ENCODE measurements around the gene RHOBTB3. TPM values are rescaled to one million over a fixed set of nuclear protein-coding genes. Genes with fewer than 3 reads are reported as not detected.
"Not testable (repeated sequence)": the region's sequence is repeated elsewhere in the genome, so short reads cannot be mapped to it uniquely, and the experiment has no call there.

Gene RHOBTB3
- total RNA-seq, 2 donors from 2014 or later = 432 to 444 TPM

DNA sequence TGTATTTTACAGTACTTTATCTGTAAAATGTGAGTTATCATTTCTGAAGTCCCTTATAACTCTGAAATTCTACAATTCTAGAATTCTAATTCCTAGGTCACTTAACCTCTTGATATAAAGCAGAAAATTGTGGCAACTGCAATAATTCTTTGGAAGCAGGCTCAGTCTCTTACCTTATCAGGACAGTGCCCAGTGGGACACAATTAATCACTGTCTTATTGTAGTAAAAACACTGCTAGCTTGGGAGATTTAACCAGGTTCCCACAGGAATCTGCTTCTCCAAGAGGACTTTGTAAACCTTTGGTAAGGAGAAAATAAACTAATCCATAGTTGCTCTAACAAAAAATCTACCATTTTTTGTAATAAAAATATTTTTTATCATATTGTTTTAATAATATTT lies 30.1 kb upstream of the RHOBTB3 start:
- TF ChIP-seq, protein P1, sequence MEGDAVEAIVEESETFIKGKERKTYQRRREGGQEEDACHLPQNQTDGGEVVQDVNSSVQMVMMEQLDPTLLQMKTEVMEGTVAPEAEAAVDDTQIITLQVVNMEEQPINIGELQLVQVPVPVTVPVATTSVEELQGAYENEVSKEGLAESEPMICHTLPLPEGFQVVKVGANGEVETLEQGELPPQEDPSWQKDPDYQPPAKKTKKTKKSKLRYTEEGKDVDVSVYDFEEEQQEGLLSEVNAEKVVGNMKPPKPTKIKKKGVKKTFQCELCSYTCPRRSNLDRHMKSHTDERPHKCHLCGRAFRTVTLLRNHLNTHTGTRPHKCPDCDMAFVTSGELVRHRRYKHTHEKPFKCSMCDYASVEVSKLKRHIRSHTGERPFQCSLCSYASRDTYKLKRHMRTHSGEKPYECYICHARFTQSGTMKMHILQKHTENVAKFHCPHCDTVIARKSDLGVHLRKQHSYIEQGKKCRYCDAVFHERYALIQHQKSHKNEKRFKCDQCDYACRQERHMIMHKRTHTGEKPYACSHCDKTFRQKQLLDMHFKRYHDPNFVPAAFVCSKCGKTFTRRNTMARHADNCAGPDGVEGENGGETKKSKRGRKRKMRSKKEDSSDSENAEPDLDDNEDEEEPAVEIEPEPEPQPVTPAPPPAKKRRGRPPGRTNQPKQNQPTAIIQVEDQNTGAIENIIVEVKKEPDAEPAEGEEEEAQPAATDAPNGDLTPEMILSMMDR (conservative IDR thresholded peaks at IDR 0.05) = no peak
- H3K27ac ChIP-seq (ENCODE audit: low read depth, low read length) = no peak overlapping the region
- Mint-ChIP-seq H3K27me3 (ENCODE audit: insufficient read depth) (no peaks in the 10 kb centered on the region), H3K4me1 (peaks cover 29% of the 10 kb centered on the region), H3K4me3 (no peak overlapping the region), H3K27ac (no peak overlapping the region), H3K9me3 (peaks cover 7% of the 10 kb centered on the region), H3K36me3 (ENCODE audit: low read depth) (peaks cover 2% of the 10 kb centered on the region)
- no peak overlapping the region for H3K9ac ChIP-seq (ENCODE audit: extremely low read depth, low read length, poor library complexity, severe bottlenecking)
- DNase-seq = no peak
- peaks cover 29% of the 10 kb centered on the region for H3K9me3 ChIP-seq (ENCODE audit: control insufficient read depth, low read length)
- H3K36me3 ChIP-seq (ENCODE audit: control insufficient read depth, insufficient read depth, low read length) = no peaks in the 10 kb centered on the region
- H3K4me1 ChIP-seq (ENCODE audit: control insufficient read depth, insufficient read depth, low read length) = peaks cover 13% of the 10 kb centered on the region
- no peak overlapping the region for H3K4me3 ChIP-seq (ENCODE audit: low read length)
- no peaks in the 10 kb centered on the region for H3K27me3 ChIP-seq (ENCODE audit: control insufficient read depth, insufficient read depth, low read length, poor library complexity, severe bottlenecking)

DNA sequence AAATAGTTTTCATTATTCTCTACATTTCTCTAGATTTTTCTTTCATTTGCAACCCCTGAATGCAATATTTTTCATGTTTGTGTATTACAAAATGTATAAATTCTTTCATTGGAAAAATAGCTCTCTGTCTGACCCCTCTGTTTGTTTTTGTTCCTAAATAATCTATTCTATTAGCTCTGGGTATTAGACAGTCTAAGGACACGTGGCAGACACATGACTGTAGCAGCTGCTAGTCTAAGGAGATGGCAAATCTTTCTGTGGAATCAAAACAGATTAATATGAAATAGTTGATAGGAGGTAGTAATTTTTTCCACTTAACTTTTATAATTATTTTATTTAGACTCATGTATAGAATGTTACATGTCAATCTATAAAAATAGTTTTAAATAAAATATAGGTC lies 27.0 kb upstream of the RHOBTB3 start:
- Mint-ChIP-seq H3K36me3 (ENCODE audit: low read depth) (peaks cover 8% of the 10 kb centered on the region), H3K27me3 (ENCODE audit: insufficient read depth) (no peaks in the 10 kb centered on the region), H3K4me1 (peaks cover 35% of the 10 kb centered on the region), H3K9me3 (peaks cover 10% of the 10 kb centered on the region), H3K4me3 (no peak overlapping the region), H3K27ac (no peak overlapping the region)
- WGBS, 2 experiments (ENCODE audit: insufficient coverage in 1 of 2, insufficient read length in 1 of 2) = 87 to 100% methylated on average over 1 of the region's 1 CpG
- H3K27ac ChIP-seq (ENCODE audit: low read depth, low read length) = no peak overlapping the region
- peaks cover 13% of the 10 kb centered on the region for H3K36me3 ChIP-seq (ENCODE audit: control insufficient read depth, insufficient read depth, low read length)
- H3K9me3 ChIP-seq (ENCODE audit: control insufficient read depth, low read length) = peaks cover 24% of the 10 kb centered on the region
- TF ChIP-seq, protein P1 (conservative IDR thresholded peaks at IDR 0.05) = no peak
- no peak overlapping the region for H3K9ac ChIP-seq (ENCODE audit: extremely low read depth, low read length, poor library complexity, severe bottlenecking)
- no peaks in the 10 kb centered on the region for H3K27me3 ChIP-seq (ENCODE audit: control insufficient read depth, insufficient read depth, low read length, poor library complexity, severe bottlenecking)
- DNase-seq = no peak
- peaks cover 7% of the 10 kb centered on the region for H3K4me1 ChIP-seq (ENCODE audit: control insufficient read depth, insufficient read depth, low read length)
- no peak overlapping the region for H3K4me3 ChIP-seq (ENCODE audit: low read length)

DNA sequence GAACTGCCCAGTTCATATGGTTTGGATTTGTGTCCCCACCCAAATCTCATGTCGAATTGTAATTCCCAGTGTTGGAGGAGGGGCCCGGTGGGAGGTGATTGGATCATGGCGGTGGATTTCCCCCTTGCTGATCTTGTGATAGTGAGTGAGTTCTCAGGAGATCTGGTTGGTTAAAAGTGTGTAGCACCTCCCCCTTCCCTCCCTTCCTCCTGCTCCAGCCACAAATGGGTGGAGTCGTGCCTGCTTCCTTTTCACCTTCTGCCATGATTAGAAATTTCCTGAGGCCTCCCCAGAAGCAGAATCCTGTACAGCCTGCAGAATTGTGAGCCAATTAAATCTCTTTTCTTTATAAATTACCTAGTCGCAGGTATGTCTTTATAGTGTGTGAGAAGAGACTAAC lies 24.9 kb upstream of the RHOBTB3 start:
- not testable (repeated sequence) for H3K27me3 Mint-ChIP-seq (ENCODE audit: insufficient read depth); H3K4me1 ChIP-seq (ENCODE audit: control insufficient read depth, insufficient read depth, low read length); H3K36me3 Mint-ChIP-seq (ENCODE audit: low read depth); H3K27me3 ChIP-seq (ENCODE audit: control insufficient read depth, insufficient read depth, low read length, poor library complexity, severe bottlenecking); H3K9me3 Mint-ChIP-seq; H3K27ac ChIP-seq (ENCODE audit: low read depth, low read length)
- H3K9ac ChIP-seq (ENCODE audit: extremely low read depth, low read length, poor library complexity, severe bottlenecking) = peak overlapping the region; percentile 92
- peak; percentile 58 for DNase-seq
- H3K9me3 ChIP-seq (ENCODE audit: control insufficient read depth, low read length) = peaks cover 19% of the 10 kb centered on the region
- H3K4me1 Mint-ChIP-seq = peaks cover 53% of the 10 kb centered on the region
- H3K4me3 ChIP-seq (ENCODE audit: low read length) = peak overlapping the region; percentile 82
- peak overlapping the region; percentile 86 for H3K27ac Mint-ChIP-seq
- H3K4me3 Mint-ChIP-seq = peak overlapping the region; percentile 50
- 58% methylated on average over 1 of the region's 5 CpGs; no CpG with 5 or more reads in 1 of the 2 experiments for WGBS, 2 experiments (ENCODE audit: insufficient coverage in 1 of 2, insufficient read length in 1 of 2)
- peaks cover 16% of the 10 kb centered on the region for H3K36me3 ChIP-seq (ENCODE audit: control insufficient read depth, insufficient read depth, low read length)

DNA sequence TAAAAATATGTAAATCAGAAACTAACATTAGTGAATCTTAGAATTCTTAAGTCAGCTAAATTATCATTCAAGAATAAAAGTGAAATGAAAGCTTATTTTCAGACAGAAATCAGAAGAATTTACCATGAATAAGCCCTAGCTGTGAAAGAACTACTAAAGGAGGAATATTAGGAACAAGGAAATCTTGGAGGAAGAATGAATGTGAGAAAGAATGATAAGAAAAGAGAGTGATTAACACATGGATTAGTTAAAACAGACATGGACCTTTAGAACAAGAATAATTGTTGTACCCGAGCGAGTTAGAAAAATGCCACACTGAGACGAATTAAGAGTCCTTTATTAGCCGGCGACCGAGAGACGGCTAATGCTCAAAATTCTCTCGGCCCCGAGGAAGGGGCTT lies 24.1 kb upstream of the RHOBTB3 start:
- WGBS, 2 experiments (ENCODE audit: insufficient coverage in 1 of 2, insufficient read length in 1 of 2) = 34 to 81% methylated on average over 9 of the region's 9 CpGs
- peak overlapping the region; percentile 74 for H3K27ac ChIP-seq (ENCODE audit: low read depth, low read length)
- peak overlapping the region; percentile 95 for H3K27ac Mint-ChIP-seq

DNA sequence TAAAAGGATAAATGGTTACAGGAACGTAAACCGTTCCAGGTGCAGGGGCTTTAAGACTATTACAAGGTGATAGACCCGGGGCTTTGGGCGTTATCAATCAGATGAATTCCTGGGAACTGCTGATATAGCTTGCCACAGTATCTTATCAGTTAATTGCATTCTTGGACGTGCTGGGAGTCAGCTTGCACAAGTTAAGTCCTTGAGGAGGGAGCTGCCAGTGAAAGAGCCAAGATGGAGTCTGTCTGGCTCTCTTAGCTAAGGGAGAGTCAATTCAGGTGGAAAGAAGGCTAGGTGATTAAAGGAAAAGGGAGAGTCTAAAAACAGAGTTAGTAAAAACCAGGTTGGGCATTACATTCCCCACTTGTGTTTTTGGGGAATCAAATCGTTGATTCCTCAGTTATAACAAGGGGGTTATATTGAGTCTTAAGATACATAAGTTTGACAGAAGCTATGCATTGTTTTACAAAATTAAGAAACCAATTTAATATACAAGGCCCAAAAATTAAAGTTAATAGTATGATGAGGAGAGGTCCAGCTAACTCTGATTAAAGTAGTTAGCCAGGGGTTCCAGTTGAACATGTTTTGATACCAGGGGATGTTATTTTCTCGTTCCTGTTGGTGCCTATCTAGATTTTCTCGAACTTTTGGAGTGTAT lies 23.5 kb upstream of the RHOBTB3 start:
- DNase-seq = peak; percentile 61
- H3K27ac Mint-ChIP-seq = peak overlapping the region; percentile 95

More for the DNA sequence above, 24.1 kb upstream of the RHOBTB3 start:
- H3K9ac ChIP-seq (ENCODE audit: extremely low read depth, low read length, poor library complexity, severe bottlenecking) = peak overlapping the region; percentile 92
- TF ChIP-seq, protein P1 (conservative IDR thresholded peaks at IDR 0.05) = no peak
- Mint-ChIP-seq H3K4me1 (peaks cover 54% of the 10 kb centered on the region), H3K36me3 (ENCODE audit: low read depth) (peaks cover 6% of the 10 kb centered on the region), H3K4me3 (peak overlapping the region; percentile 50), H3K9me3 (peaks cover 10% of the 10 kb centered on the region), H3K27me3 (ENCODE audit: insufficient read depth) (no peaks in the 10 kb centered on the region)
- peak overlapping the region; percentile 82 for H3K4me3 ChIP-seq (ENCODE audit: low read length)
- H3K27me3 ChIP-seq (ENCODE audit: control insufficient read depth, insufficient read depth, low read length, poor library complexity, severe bottlenecking) = no peaks in the 10 kb centered on the region
- H3K9me3 ChIP-seq (ENCODE audit: control insufficient read depth, low read length) = peaks cover 19% of the 10 kb centered on the region
- H3K4me1 ChIP-seq (ENCODE audit: control insufficient read depth, insufficient read depth, low read length) = peaks cover 5% of the 10 kb centered on the region
- H3K36me3 ChIP-seq (ENCODE audit: control insufficient read depth, insufficient read depth, low read length) = peaks cover 21% of the 10 kb centered on the region
- no peak for DNase-seq

More for the DNA sequence above, 23.5 kb upstream of the RHOBTB3 start:
- peaks cover 25% of the 10 kb centered on the region for H3K36me3 ChIP-seq (ENCODE audit: control insufficient read depth, insufficient read depth, low read length)
- not testable (repeated sequence) for H3K27me3 Mint-ChIP-seq (ENCODE audit: insufficient read depth); H3K4me1 ChIP-seq (ENCODE audit: control insufficient read depth, insufficient read depth, low read length); H3K9me3 Mint-ChIP-seq; H3K27me3 ChIP-seq (ENCODE audit: control insufficient read depth, insufficient read depth, low read length, poor library complexity, severe bottlenecking); H3K27ac ChIP-seq (ENCODE audit: low read depth, low read length)
- 34 to 39% methylated on average over 5 to 8 of the region's 8 CpGs for WGBS, 2 experiments (ENCODE audit: insufficient coverage in 1 of 2, insufficient read length in 1 of 2)
- peaks cover 53% of the 10 kb centered on the region for H3K4me1 Mint-ChIP-seq
- peak overlapping the region; percentile 50 for H3K4me3 Mint-ChIP-seq
- H3K9me3 ChIP-seq (ENCODE audit: control insufficient read depth, low read length) = peaks cover 19% of the 10 kb centered on the region
- peak overlapping the region; percentile 92 for H3K9ac ChIP-seq (ENCODE audit: extremely low read depth, low read length, poor library complexity, severe bottlenecking)
- H3K36me3 Mint-ChIP-seq (ENCODE audit: low read depth) = peaks cover 11% of the 10 kb centered on the region
- H3K4me3 ChIP-seq (ENCODE audit: low read length) = peak overlapping the region; percentile 82

Measured in endodermal cell (in vitro differentiated cells).